Activated CD4-positive, alpha-beta memory T cell treated with anti-CD3 and anti-CD28 coated beads, Interleukin-2, amount 10 ng/mL, durations not matched to agents 7 days and 5 days (primary cell): ENCODE data around the gene UBR7. TPM values are rescaled to one million over a fixed set of nuclear protein-coding genes. Genes with fewer than 3 reads are reported as not detected.
"Not testable (repeated sequence)": the region's sequence is repeated elsewhere in the genome, so short reads cannot be mapped to it uniquely, and the experiment has no call there.

Experiments used
- CTCF ChIA-PET: fragments of 350-600 bp; sonication (Branson Sonifier 250); formaldehyde crosslinking; loops from one replicate; lab custom pipeline; 2021; ENCODE audit warnings: antibody characterized with exemption, inconsistent platforms; lab: Charles Lee
- POLR2A ChIA-PET: fragments of 350-600 bp; sonication (Branson Sonifier 250); formaldehyde crosslinking; loops from one replicate; lab custom pipeline; 2021; ENCODE audit warnings: antibody characterized with exemption; lab: Charles Lee
- DNase-seq: peaks from one replicate; pipeline ENCODE4 v3.0.0-alpha.2; 2020
- H3K27ac Mint-ChIP-seq: one replicate; pipeline ENCODE4 v1.8.0; 2021; ENCODE audit warnings: mild to moderate bottlenecking, mixed read lengths
- H3K27me3 Mint-ChIP-seq: one replicate; pipeline ENCODE4 v1.8.0; 2021; ENCODE audit warnings: mixed read lengths
- H3K36me3 Mint-ChIP-seq: one replicate; pipeline ENCODE4 v1.8.0; 2021; ENCODE audit warnings: low read depth, mixed read lengths
- H3K4me1 Mint-ChIP-seq: one replicate; pipeline ENCODE4 v1.8.0; 2021; ENCODE audit warnings: mixed read lengths
- H3K4me3 Mint-ChIP-seq: one replicate; pipeline ENCODE4 v1.8.0; 2021; ENCODE audit warnings: mild to moderate bottlenecking, mixed read lengths
- H3K9me3 Mint-ChIP-seq: one replicate; pipeline ENCODE4 v1.8.0; 2021; ENCODE audit warnings: mixed read lengths
- total RNA-seq, 2 experiments: library from RNA; stranded (reverse); gene quantifications; one replicate each; pipeline ENCODE4 v1.2.3, GENCODE V29; 2021

The UBR7 gene
- total RNA-seq, 2 experiments from 2014 or later = 43.5 to 47.7 TPM

DNA sequence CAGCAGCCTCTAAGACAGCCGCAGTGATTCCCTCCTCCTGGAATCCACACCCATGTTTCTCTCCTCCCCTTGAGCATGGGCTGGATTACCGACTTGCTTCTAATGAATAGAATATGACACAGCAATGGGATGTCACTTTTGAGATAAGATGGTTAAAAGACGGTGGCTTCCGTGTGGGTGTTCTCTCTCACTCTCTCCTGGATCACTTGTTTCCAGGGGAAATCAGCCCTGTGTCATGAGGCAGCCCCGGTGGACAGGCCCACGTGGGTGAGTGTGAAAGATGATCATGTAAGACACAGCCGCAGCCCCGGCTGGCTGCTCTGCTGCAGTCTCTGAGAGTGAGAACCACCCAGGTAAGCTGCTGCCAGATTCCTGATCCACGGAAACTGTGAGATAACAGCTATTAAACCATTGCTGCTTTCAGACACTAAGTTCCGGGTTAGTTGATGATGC, 33.1 kb upstream of the UBR7 start:
- DNase-seq = no peak
- H3K4me1 Mint-ChIP-seq = peaks cover 9% of the 10 kb centered on the region
- H3K9me3 Mint-ChIP-seq = no peaks in the 10 kb centered on the region
- H3K36me3 Mint-ChIP-seq = no peaks in the 10 kb centered on the region
- peaks cover 1% of the 10 kb centered on the region for H3K27me3 Mint-ChIP-seq
- no peak overlapping the region for H3K27ac Mint-ChIP-seq
- CTCF ChIA-PET = interaction anchor here (1.0 to 1.6 kb wide), 2 partner anchors 14 to 61 kb away, joined by 3 to 4 read pairs; no protein-coding TSS in a partner anchor
- no peak overlapping the region for H3K4me3 Mint-ChIP-seq
- POLR2A ChIA-PET = interaction anchor here (1.2 kb wide), 1 partner anchor 10 kb away, joined by 4 read pairs; no protein-coding TSS in a partner anchor

GRCh38 chr14:93174731-93175130, 32.3 kb upstream of the UBR7 start:
- not testable (repeated sequence) for H3K4me1 Mint-ChIP-seq, H3K27ac Mint-ChIP-seq, DNase-seq, H3K27me3 Mint-ChIP-seq, H3K9me3 Mint-ChIP-seq, H3K36me3 Mint-ChIP-seq, H3K4me3 Mint-ChIP-seq
- CTCF ChIA-PET = interaction anchor here (0.9 to 1.0 kb wide), 2 partner anchors 15 to 33 kb away, joined by 3 read pairs; partner anchors contain the start of gene UBR7
- POLR2A ChIA-PET = interaction anchor here (1.2 kb wide), 1 partner anchor 9 kb away, joined by 4 read pairs; no protein-coding TSS in a partner anchor

GRCh38 chr14:93175492-93175891, 31.6 kb upstream of the UBR7 start:
- peaks cover 1% of the 10 kb centered on the region for H3K27me3 Mint-ChIP-seq
- no peaks in the 10 kb centered on the region for H3K36me3 Mint-ChIP-seq
- H3K4me1 Mint-ChIP-seq = peaks cover 9% of the 10 kb centered on the region
- no peak for DNase-seq
- H3K27ac Mint-ChIP-seq = no peak overlapping the region
- ChIA-PET POLR2A (interaction anchor here (0.7 to 1.7 kb wide), 2 partner anchors 10 to 22 kb away, joined by 3 to 5 read pairs; partner anchors contain the start of genes LYSET and MOAP1), CTCF (interaction anchor here (1.1 to 6.1 kb wide), 4 partner anchors 9 to 62 kb away, joined by 4 to 35 read pairs (median 4); partner anchors contain the start of genes ITPK1, LYSET and MOAP1)
- H3K9me3 Mint-ChIP-seq = no peaks in the 10 kb centered on the region
- H3K4me3 Mint-ChIP-seq = no peak overlapping the region

GRCh38 chr14:93183596-93184317, 23.3 kb upstream of the UBR7 start:
- Mint-ChIP-seq H3K36me3 (peaks cover 25% of the 10 kb centered on the region), H3K4me1 (peaks cover 36% of the 10 kb centered on the region), H3K4me3 (peak overlapping the region; percentile 88), H3K27ac (peak overlapping the region; percentile 78), H3K9me3 (no peaks in the 10 kb centered on the region), H3K27me3 (no peaks in the 10 kb centered on the region)
- ChIA-PET CTCF (interaction anchor here (0.6 to 4.1 kb wide), 8 partner anchors 9 to 151 kb away, joined by 3 to 47 read pairs (median 5); partner anchors contain the start of genes GON7, ITPK1 and UBR7), POLR2A (interaction anchor here (0.7 to 8.4 kb wide), 10 partner anchors 9 to 897 kb away, joined by 3 to 136 read pairs (median 4); partner anchors contain the start of genes DDX24, GON7, IFI27L1 and ITPK1)
- DNase-seq = no peak

DNA sequence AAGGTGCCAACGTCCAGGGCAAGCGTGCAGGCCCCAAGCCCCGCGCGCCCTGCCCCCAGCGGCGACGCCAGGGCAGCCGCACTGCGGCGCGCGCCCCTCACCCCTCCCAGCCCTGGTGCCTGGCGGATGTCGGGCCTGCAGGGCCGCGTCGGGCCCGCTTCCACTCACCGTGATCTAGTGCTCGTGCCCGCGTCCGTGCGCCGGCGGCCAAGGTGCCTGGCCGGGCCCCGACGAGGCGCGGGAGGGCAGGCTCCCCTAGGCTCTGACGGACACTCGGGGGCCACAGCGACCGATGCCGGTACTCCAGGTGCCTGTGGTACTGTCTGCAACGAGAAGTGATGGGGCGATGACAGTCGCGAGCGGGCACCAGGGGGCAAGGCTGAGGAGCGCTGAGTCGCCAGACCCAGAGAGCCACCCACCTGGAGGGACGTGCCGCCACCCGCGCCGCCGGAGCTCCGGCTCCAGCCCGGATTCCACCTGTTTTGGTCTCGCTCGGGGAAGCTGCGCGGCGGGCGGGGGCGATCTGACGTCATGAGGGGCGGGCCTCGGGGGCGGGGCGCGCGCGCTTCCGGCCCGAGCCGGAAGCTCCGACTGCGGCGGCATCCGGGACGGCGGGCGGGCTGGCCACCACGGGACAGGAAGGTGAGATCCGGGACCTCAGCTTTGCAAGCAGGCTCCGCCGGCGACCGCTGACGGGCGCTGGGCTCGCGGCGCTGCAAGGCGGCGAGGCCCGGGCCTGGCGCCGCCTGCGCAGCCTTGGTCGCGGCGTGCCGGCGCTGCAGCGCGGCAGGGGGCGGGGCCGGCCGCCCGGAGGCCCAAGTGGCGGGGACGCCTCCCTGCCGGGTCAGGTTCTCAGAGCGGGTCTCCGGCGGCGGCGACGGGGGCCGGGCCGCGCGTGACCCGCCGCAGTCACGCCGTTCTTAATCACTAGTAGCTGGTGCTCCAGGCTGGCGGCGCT, 22.4 kb upstream of the UBR7 start, which contains the start of the genes LYSET and MOAP1:
TSS of gene LYSET (plus strand) at position 927 of the 958 bp plus-strand sequence. CDS start 89 bp downstream, outside the sequence.
TSS of gene MOAP1 (minus strand) at position 507 of the 958 bp plus-strand sequence. CDS start 655 bp downstream, outside the sequence.
- DNase-seq = peak; percentile 94
- H3K4me1 Mint-ChIP-seq = peaks cover 36% of the 10 kb centered on the region
- H3K27me3 Mint-ChIP-seq = no peaks in the 10 kb centered on the region
- peak within 1 kb of the TSS; percentile 80 for H3K27ac Mint-ChIP-seq
- POLR2A ChIA-PET = interaction anchor here (0.7 to 8.4 kb wide), 18 partner anchors 8 to 896 kb away, joined by 3 to 136 read pairs (median 4); partner anchors contain the start of genes DDX24, GOLGA5, GON7 and IFI27L1
- H3K36me3 Mint-ChIP-seq = peaks cover 25% of the 10 kb centered on the region
- no peaks in the 10 kb centered on the region for H3K9me3 Mint-ChIP-seq
- CTCF ChIA-PET = interaction anchor here (0.5 to 4.1 kb wide), 13 partner anchors 9 to 429 kb away, joined by 3 to 47 read pairs (median 4); partner anchors contain the start of genes GON7, ITPK1 and UBR7
- peak within 1 kb of the TSS; percentile 94 for H3K4me3 Mint-ChIP-seq

DNA sequence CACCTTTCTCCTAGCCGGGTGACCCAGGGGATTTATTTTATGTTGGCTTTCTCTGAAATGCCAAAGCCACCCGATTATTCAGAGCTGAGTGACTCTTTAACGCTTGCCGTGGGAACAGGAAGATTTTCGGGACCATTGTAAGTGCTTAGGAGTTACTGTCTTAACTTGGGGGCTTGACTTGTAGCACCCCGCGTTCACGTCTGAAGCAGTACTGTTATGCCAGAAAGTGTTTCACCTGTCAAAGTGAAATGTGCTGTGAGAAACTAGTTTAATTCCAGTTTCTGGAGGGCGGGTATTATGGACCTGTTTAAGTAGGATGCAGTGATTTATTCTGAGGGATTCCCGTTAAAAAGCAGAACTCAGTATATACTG, 21.7 kb upstream of the UBR7 start:
- Mint-ChIP-seq H3K4me1 (peaks cover 36% of the 10 kb centered on the region), H3K4me3 (peak overlapping the region; percentile 94), H3K27me3 (no peaks in the 10 kb centered on the region), H3K9me3 (no peaks in the 10 kb centered on the region), H3K36me3 (peaks cover 25% of the 10 kb centered on the region), H3K27ac (peak overlapping the region; percentile 80)
- ChIA-PET POLR2A (interaction anchor here (0.7 to 8.4 kb wide), 16 partner anchors 9 to 896 kb away, joined by 3 to 136 read pairs (median 4); partner anchors contain the start of genes DDX24, GOLGA5, GON7 and IFI27L1), CTCF (interaction anchor here (0.5 to 4.1 kb wide), 9 partner anchors 9 to 150 kb away, joined by 3 to 47 read pairs (median 4); partner anchors contain the start of genes GON7, ITPK1 and UBR7)
- no peak for DNase-seq

GRCh38 chr14:93186466-93186865, 20.6 kb upstream of the UBR7 start:
- CTCF ChIA-PET = interaction anchor here (1.3 to 1.5 kb wide), 3 partner anchors 11 to 33 kb away, joined by 3 to 7 read pairs (median 4); partner anchors contain the start of gene GON7

GRCh38 chr14:93186956-93187355, 20.1 kb upstream of the UBR7 start:
- Mint-ChIP-seq H3K27me3 (no peaks in the 10 kb centered on the region), H3K4me3 (no peak overlapping the region), H3K4me1 (peaks cover 33% of the 10 kb centered on the region), H3K27ac (no peak overlapping the region), H3K36me3 (peaks cover 20% of the 10 kb centered on the region), H3K9me3 (no peaks in the 10 kb centered on the region)
- CTCF ChIA-PET = interaction anchor here (1.3 to 1.5 kb wide), 3 partner anchors 11 to 32 kb away, joined by 3 to 7 read pairs (median 4); partner anchors contain the start of gene GON7
- no peak for DNase-seq
- POLR2A ChIA-PET = interaction anchor here (8.4 kb wide), 1 partner anchor 19 kb away, joined by 136 read pairs; the partner anchor contains the start of genes GON7 and UBR7

More at GRCh38 chr14:93186466-93186865, 20.6 kb upstream of the UBR7 start:
- Mint-ChIP-seq H3K27ac (no peak overlapping the region), H3K36me3 (peaks cover 24% of the 10 kb centered on the region), H3K27me3 (no peaks in the 10 kb centered on the region), H3K4me1 (peaks cover 36% of the 10 kb centered on the region), H3K4me3 (peak overlapping the region; percentile 48), H3K9me3 (no peaks in the 10 kb centered on the region)
- POLR2A ChIA-PET = interaction anchor here (8.4 kb wide), 1 partner anchor 19 kb away, joined by 136 read pairs; the partner anchor contains the start of genes GON7 and UBR7
- DNase-seq = no peak

GRCh38 chr14:93195316-93195999, 11.6 kb upstream of the UBR7 start:
- no peaks in the 10 kb centered on the region for H3K27me3 Mint-ChIP-seq
- CTCF ChIA-PET = interaction anchor here (0.9 to 1.2 kb wide), 4 partner anchors 9 to 82 kb away, joined by 3 to 6 read pairs (median 3); no protein-coding TSS in a partner anchor
- H3K4me1 Mint-ChIP-seq = no peaks in the 10 kb centered on the region
- no peak overlapping the region for H3K27ac Mint-ChIP-seq
- POLR2A ChIA-PET = interaction anchor here (0.8 to 1.7 kb wide), 2 partner anchors 11 to 12 kb away, joined by 3 to 6 read pairs; partner anchors contain the start of genes LYSET, MOAP1 and UBR7
- peaks cover 11% of the 10 kb centered on the region for H3K36me3 Mint-ChIP-seq
- H3K4me3 Mint-ChIP-seq = no peak overlapping the region
- no peaks in the 10 kb centered on the region for H3K9me3 Mint-ChIP-seq
- no peak for DNase-seq

DNA sequence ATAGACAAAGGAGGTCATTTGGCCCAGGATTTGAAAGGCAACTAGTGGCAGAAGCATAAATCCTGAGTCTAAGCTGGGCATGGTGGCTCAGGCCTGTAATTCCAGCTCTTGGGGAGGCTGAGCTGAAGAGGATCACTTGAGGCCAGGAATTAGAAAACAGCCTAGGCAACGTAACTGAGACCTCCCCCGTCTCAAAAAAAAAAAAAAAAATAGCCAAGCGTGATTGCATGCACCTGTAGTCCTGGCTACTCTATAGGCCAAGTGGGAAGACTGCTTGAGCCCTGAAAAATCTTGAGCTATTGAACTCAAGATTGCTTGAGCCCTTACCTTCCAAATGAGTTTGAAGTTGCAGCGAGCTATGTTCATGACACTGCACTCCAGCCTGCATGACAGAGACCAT, 8.0 kb upstream of the UBR7 start:
- peaks cover 13% of the 10 kb centered on the region for H3K36me3 Mint-ChIP-seq
- ChIA-PET CTCF (interaction anchor here (0.7 to 1.1 kb wide), 3 partner anchors 15 to 573 kb away, joined by 4 to 5 read pairs (median 4); partner anchors contain the start of gene MOAP1), POLR2A (no interaction called here)
- DNase-seq = no peak
- H3K4me3 Mint-ChIP-seq = no peak overlapping the region
- no peak overlapping the region for H3K27ac Mint-ChIP-seq
- H3K27me3 Mint-ChIP-seq = no peaks in the 10 kb centered on the region
- H3K4me1 Mint-ChIP-seq = peaks cover 5% of the 10 kb centered on the region
- H3K9me3 Mint-ChIP-seq = no peaks in the 10 kb centered on the region

DNA sequence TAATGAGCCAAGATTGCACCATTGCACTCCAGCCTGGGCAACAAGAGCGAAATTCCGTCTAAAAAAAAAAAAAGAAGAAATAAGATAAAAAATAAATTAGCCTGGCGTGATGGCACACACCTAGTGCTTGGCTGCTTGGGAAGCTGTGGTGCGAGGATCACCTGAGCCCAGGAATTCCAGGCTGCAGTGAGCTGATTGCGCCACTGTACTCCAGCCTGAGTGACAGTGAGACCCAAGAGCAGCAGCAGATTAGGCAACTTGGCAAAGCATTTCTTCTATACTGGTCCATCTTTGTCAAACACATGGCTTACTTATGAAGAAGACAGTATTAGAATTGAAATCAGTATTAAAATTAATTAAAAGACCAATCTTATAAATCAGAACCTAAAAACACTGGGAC, 6.5 kb upstream of the UBR7 start:
- Mint-ChIP-seq H3K9me3 (no peaks in the 10 kb centered on the region), H3K36me3 (peaks cover 24% of the 10 kb centered on the region), H3K4me3 (no peak overlapping the region), H3K4me1 (peaks cover 20% of the 10 kb centered on the region), H3K27ac (no peak overlapping the region), H3K27me3 (no peaks in the 10 kb centered on the region)
- no peak for DNase-seq
- CTCF ChIA-PET = no interaction called here
- POLR2A ChIA-PET = no interaction called here
